ENCODE results near the gene CLCN3. TPM values are rescaled to one million over a fixed set of nuclear protein-coding genes. Genes with fewer than 3 reads are reported as not detected.
A peak's percentile ranks its signal among the peaks of the same experiment; 100 is the strongest.
"Not testable (repeated sequence)": the region's sequence is repeated elsewhere in the genome, so short reads cannot be mapped to it uniquely, and the experiment has no call there.

Gene CLCN3
- total RNA-seq, 4 donors from 2014 or later, result 46.8 to 91.1 (median 69.3) TPM

DNA sequence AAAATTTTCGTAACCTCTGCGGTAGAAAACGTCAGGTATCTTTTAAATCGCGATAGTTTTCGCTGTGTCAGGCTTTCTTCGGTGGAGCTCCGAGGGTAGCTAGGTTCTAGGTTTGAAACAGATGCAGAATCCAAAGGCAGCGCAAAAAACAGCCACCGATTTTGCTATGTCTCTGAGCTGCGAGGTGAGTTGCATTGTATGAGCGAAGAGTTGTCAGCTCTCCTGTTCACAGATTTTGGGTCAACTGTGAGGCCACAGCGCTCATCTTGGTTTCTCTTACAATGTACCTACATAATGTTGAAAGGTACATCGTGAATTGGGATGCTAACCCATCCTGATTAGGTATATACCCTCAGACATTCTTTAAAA is 486 bp downstream of the CLCN3 start:
- Histone ChIP-seq H3K27ac (peak overlapping the region; percentile 92 to 97 (median 96)), H3K36me3 (no peaks in the 10 kb centered on the region), H3K27me3 (no peaks in the 10 kb centered on the region), H3K9me3 (no peaks in the 10 kb centered on the region), H3K4me3 (peak overlapping the region; percentile 44 to 69 (median 60)), H3K4me1 (peaks cover 4 to 38% (median 27%) of the 10 kb centered on the region in 4 donors)
- 0% methylated on average over 8 to 14 of the region's 14 CpGs for WGBS, 2 donors (ENCODE audit: low coverage in 1 of 2)
- intact Hi-C loops (cut with DNase I; ENCODE audit: low total_unique reads), result loop anchor here (5.0 kb wide), 1 partner anchor 41 kb away; no protein-coding TSS in a partner anchor
- in situ Hi-C loops (cut with MboI; ENCODE audit: low pct_ligation_motif_present in 1 of 4, low pct_unique_long_range_greater_than_20kb in 1 of 4, low sequenced_read_pairs in 3 of 4), result loop anchor here (10.0 to 25.0 kb wide), 3 partner anchors 134 to 416 kb away; partner anchors contain the start of genes HPF1 (in 3 of the 4) and MFAP3L (in 2 of the 4)
- TF ChIP-seq POLR2A (IDR thresholded peaks at IDR 0.05), result no peak
- no peak for TF ChIP-seq EP300 (IDR thresholded peaks at IDR 0.05; ENCODE audit: low read depth)
- TF ChIP-seq POLR2AphosphoS5 (IDR thresholded peaks at IDR 0.05), result peak in 1 of 3 donors; percentile 4
- peak; percentile 28 for DNase-seq

DNA sequence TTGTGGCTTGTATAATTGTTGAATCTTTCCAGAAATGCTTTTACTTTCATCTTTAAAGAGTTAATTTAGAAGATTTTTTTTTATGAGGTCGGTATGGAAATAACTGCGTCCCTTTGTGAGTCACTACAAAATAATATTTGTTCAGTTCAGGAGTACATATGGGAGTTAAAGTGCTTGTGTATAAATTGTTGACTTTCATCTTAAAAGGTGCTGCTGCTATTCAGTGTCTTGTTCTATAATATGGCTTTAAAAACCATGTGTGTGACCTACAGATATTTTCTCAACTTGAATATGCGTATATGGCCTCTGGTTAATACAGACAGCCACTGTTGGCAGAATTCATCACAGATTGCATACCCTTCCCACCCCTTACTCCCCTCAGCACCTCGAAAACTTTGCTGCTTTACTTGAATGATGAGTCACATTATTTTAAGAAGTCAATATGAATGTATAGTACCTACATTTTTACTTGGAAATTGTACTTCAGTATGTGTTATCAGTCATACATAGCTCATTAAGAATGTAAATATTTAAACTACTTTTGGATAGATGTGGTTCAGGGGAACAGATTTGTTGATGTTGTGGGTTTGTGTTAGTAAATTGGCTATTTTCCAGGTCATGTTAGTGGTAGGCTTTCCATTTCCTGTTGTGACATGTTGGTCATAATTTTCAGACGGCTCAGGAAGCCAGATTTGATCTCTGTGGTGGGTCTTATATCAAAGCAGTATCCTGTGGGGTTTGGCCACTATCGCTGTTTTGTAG is 1.5 kb downstream of the CLCN3 start:
- no peak for DNase-seq
- WGBS, 2 donors (ENCODE audit: low coverage in 1 of 2), result 3 to 4% methylated on average over 6 of the region's 6 CpGs
- in situ Hi-C loops (cut with MboI; ENCODE audit: low pct_ligation_motif_present in 1 of 4, low pct_unique_long_range_greater_than_20kb in 1 of 4, low sequenced_read_pairs in 3 of 4), result loop anchor here (10.0 to 25.0 kb wide), 3 partner anchors 133 to 415 kb away; partner anchors contain the start of genes HPF1 (in 3 of the 4) and MFAP3L (in 2 of the 4)
- Histone ChIP-seq H3K36me3 (no peaks in the 10 kb centered on the region), H3K27me3 (no peaks in the 10 kb centered on the region), H3K4me1 (peaks cover 4 to 38% (median 27%) of the 10 kb centered on the region in 4 donors), H3K27ac (peak overlapping the region; percentile 92 to 97 (median 96)), H3K4me3 (peak overlapping the region; percentile 10 to 69 (median 60)), H3K9me3 (no peaks in the 10 kb centered on the region)
- TF ChIP-seq POLR2AphosphoS5 (IDR thresholded peaks at IDR 0.05) (peak in 2 of 3 donors; percentile 15 to 55), POLR2A (IDR thresholded peaks at IDR 0.05) (peak; percentile 9), EP300 (IDR thresholded peaks at IDR 0.05; ENCODE audit: low read depth) (no peak)
- intact Hi-C loops (cut with DNase I; ENCODE audit: low total_unique reads), result loop anchor here (5.0 kb wide), 1 partner anchor 40 kb away; no protein-coding TSS in a partner anchor

DNA sequence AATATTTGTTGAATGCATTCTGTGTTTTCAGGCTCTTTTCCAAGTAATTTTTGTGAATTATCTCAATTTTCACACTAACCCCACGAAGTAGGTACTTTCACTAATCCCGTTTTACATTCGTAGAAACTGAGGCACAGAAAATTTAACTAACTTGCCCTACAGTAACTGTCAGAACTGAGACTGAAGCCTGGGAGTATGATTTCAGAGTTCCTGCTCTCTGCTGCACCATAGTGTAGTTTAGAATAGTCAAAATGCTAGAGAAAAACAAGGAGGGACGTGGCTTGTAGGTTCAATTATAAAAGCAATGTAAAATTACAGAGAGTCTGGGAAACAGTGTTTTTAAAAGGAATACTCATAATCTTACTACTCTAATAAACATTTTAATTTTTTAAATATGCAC is 2.2 kb downstream of the CLCN3 start:
- peak overlapping the region in 3 of 4 donors; percentile 57 to 69 (median 63) for H3K4me3 ChIP-seq
- H3K36me3 ChIP-seq, result no peaks in the 10 kb centered on the region
- peaks cover 4 to 38% (median 27%) of the 10 kb centered on the region in 4 donors for H3K4me1 ChIP-seq
- no peaks in the 10 kb centered on the region for H3K27me3 ChIP-seq
- H3K27ac ChIP-seq, result peak overlapping the region; percentile 92 to 97 (median 96)
- no peak for DNase-seq
- WGBS, 2 donors (ENCODE audit: low coverage in 1 of 2), result 6 to 15% methylated on average over 3 to 4 of the region's 4 CpGs
- in situ Hi-C loops (cut with MboI; ENCODE audit: low pct_ligation_motif_present in 1 of 4, low pct_unique_long_range_greater_than_20kb in 1 of 4, low sequenced_read_pairs in 3 of 4), result loop anchor here (10.0 to 25.0 kb wide), 3 partner anchors 132 to 415 kb away; partner anchors contain the start of genes HPF1 (in 3 of the 4) and MFAP3L (in 2 of the 4)
- no peak for TF ChIP-seq POLR2A (IDR thresholded peaks at IDR 0.05)
- TF ChIP-seq POLR2AphosphoS5 (IDR thresholded peaks at IDR 0.05), result no peak
- TF ChIP-seq, protein P1, sequence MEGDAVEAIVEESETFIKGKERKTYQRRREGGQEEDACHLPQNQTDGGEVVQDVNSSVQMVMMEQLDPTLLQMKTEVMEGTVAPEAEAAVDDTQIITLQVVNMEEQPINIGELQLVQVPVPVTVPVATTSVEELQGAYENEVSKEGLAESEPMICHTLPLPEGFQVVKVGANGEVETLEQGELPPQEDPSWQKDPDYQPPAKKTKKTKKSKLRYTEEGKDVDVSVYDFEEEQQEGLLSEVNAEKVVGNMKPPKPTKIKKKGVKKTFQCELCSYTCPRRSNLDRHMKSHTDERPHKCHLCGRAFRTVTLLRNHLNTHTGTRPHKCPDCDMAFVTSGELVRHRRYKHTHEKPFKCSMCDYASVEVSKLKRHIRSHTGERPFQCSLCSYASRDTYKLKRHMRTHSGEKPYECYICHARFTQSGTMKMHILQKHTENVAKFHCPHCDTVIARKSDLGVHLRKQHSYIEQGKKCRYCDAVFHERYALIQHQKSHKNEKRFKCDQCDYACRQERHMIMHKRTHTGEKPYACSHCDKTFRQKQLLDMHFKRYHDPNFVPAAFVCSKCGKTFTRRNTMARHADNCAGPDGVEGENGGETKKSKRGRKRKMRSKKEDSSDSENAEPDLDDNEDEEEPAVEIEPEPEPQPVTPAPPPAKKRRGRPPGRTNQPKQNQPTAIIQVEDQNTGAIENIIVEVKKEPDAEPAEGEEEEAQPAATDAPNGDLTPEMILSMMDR (IDR thresholded peaks at IDR 0.05), result no peak
- no peak for TF ChIP-seq EP300 (IDR thresholded peaks at IDR 0.05; ENCODE audit: low read depth)
- intact Hi-C loops (cut with DNase I; ENCODE audit: low total_unique reads), result loop anchor here (5.0 kb wide), 1 partner anchor 40 kb away; no protein-coding TSS in a partner anchor
- H3K9me3 ChIP-seq, result no peaks in the 10 kb centered on the region

DNA sequence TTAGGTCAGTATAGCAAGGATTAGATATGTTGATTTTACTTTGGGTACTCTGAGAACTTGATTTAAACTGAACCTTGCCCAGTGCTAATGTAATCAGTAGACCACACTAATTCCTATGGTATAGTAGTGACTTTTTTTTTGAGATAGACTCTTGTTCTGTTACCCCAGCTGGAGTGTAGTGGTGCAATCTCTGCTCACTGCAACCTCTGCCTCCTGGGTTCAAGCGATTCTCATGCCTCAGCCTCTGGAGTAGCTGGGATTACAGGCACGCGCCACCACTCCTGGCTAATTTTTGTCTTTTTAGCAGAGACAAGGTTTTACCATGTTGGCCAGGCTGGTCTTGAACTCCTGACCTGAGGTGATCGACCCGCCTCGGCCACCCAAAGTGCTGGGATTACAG is 3.6 kb downstream of the CLCN3 start:
- H3K27me3 ChIP-seq, H3K27ac ChIP-seq, H3K9me3 ChIP-seq, DNase-seq, H3K4me3 ChIP-seq, H3K36me3 ChIP-seq: not testable (repeated sequence)
- in situ Hi-C loops (cut with MboI; ENCODE audit: low pct_ligation_motif_present in 1 of 4, low pct_unique_long_range_greater_than_20kb in 1 of 4, low sequenced_read_pairs in 3 of 4), result loop anchor here (10.0 to 25.0 kb wide), 3 partner anchors 131 to 413 kb away; partner anchors contain the start of genes HPF1 (in 3 of the 4) and MFAP3L (in 2 of the 4)
- intact Hi-C loops (cut with DNase I; ENCODE audit: low total_unique reads), result loop anchor here (5.0 kb wide), 1 partner anchor 38 kb away; no protein-coding TSS in a partner anchor
- WGBS, 2 donors (ENCODE audit: low coverage in 1 of 2), result 83 to 100% methylated on average over 5 to 6 of the region's 6 CpGs
- peaks cover 4 to 36% (median 24%) of the 10 kb centered on the region in 4 donors for H3K4me1 ChIP-seq

DNA sequence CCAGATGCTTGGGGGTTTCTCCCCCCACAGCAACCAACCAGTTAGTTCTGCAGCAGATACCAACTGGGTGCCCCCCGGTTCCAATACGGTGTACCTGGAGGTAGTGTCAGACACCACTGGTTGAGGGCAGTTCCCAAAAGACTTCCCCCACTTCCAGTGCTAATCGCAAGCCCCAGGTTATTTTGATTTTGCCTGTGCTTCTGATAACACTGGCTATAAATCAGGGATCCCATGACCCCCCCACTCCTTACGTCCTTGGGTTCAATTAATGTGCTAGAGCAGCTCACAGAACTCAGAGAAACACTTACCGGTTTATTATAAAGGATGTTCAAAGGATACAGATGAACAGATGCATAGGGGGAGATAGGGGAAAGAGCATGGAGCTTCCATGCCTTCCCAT is 5.5 kb downstream of the CLCN3 start:
- in situ Hi-C loops (cut with MboI; ENCODE audit: low pct_ligation_motif_present in 1 of 4, low pct_unique_long_range_greater_than_20kb in 1 of 4, low sequenced_read_pairs in 3 of 4), result loop anchor here in 2 of 4 donors (10.0 to 25.0 kb wide), 2 partner anchors 129 to 411 kb away; partner anchors contain the start of genes HPF1 (in 1 of the 2) and MFAP3L (in 1 of the 2)

More for the DNA sequence above, 5.5 kb downstream of the CLCN3 start:
- Histone ChIP-seq H3K36me3 (no peaks in the 10 kb centered on the region), H3K4me1 (peaks cover 4 to 29% (median 20%) of the 10 kb centered on the region in 4 donors), H3K27ac (no peak overlapping the region), H3K4me3 (no peak overlapping the region), H3K9me3 (no peaks in the 10 kb centered on the region), H3K27me3 (no peaks in the 10 kb centered on the region)
- 96% methylated on average over 5 of the region's 5 CpGs; no CpG with 5 or more reads in 1 of the 2 donors for WGBS, 2 donors (ENCODE audit: low coverage in 1 of 2)
- no peak for DNase-seq
- intact Hi-C loops (cut with DNase I; ENCODE audit: low total_unique reads), result no loop called here
- TF ChIP-seq, protein P1 (IDR thresholded peaks at IDR 0.05), result no peak
- TF ChIP-seq EP300 (IDR thresholded peaks at IDR 0.05; ENCODE audit: low read depth) (no peak), POLR2AphosphoS5 (IDR thresholded peaks at IDR 0.05) (no peak), POLR2A (IDR thresholded peaks at IDR 0.05) (no peak)

Measured in transverse colon (tissue), 4 donors.